GM12878 (cell line): ENCODE data around the gene PPP1R1C. TPM values are rescaled to one million over a fixed set of nuclear protein-coding genes. Genes with fewer than 3 reads are reported as not detected.

Source experiments
- ATAC-seq: fragments of 200-7000 bp; cut with Tn5 transposase; 3 replicates; pipeline ENCODE4 v1.9.1; 2020; ENCODE audit warnings: mild to moderate bottlenecking, moderate library complexity
- BruUV-seq: library from RNA; stranded (reverse); fragments of 400-500 nt; replicated peaks from 2 replicates; lab custom pipeline; 2021; lab: Mats Ljungman, UMichigan
- CTCF ChIA-PET: fragments of 300-600 bp; sonication (Branson Sonifier 250); formaldehyde crosslinking; extraction: SDS; loops from one replicate; lab custom pipeline; 2021; ENCODE audit warnings: inconsistent platforms; lab: Yijun Ruan, JAX
- POLR2A ChIA-PET: fragments of 350-600 bp; formaldehyde crosslinking; extraction: SDS; loops from one replicate; lab custom pipeline; 2021; ENCODE audit warnings: inconsistent platforms; lab: Charles Lee
- RAD21 ChIA-PET: fragments of 300-600 bp; sonication (Branson Sonifier 250); formaldehyde crosslinking; loops from one replicate; lab custom pipeline; 2023; ENCODE audit warnings: antibody characterized with exemption; ENCODE audit not compliant: unreplicated experiment; lab: Charles Lee
- SMC1A ChIA-PET: fragments of 300-600 bp; sonication (Branson Sonifier 250); formaldehyde crosslinking; loops from one replicate; lab custom pipeline; 2023; ENCODE audit not compliant: unreplicated experiment, uncharacterized antibody; lab: Charles Lee
- DNase-seq: peaks from one replicate; pipeline ENCODE4 v3.0.0-alpha.2; 2011; ENCODE audit warnings: low read depth, low spot score
- FAIRE-seq: peaks from 3 replicates; lab custom pipeline; 2011; peaks lifted over from hg19 to GRCh38; lab: Jason Lieb, UNC
- H2AFZ ChIP-seq: 2 replicates; pipeline ENCODE4 v1.6.0; 2011; ENCODE audit warnings: low read depth, low read length, control low read depth; ENCODE audit not compliant: control insufficient read depth
- H3K27ac ChIP-seq: 2 replicates; pipeline ENCODE4 v1.5.1; 2011; ENCODE audit warnings: control low read depth; ENCODE audit not compliant: control insufficient read depth, insufficient read depth
- H3K27me3 ChIP-seq, 2 experiments: replicated peaks in 1 of 2; 2 replicates each; pipeline versions ENCODE4 v1.6.0 to v1.6.1; 2011; ENCODE audit warnings: low read length in 1 of 2; ENCODE audit not compliant: control insufficient read depth in 2 of 2, insufficient read depth in 2 of 2
- H3K36me3 ChIP-seq, 2 experiments: 2 replicates each; pipeline ENCODE4 v1.5.1; 2011; ENCODE audit warnings: low read length in 1 of 2; ENCODE audit not compliant: control insufficient read depth in 2 of 2, insufficient read depth in 2 of 2
- H3K4me1 ChIP-seq: 2 replicates; pipeline ENCODE4 v1.6.1; 2011; ENCODE audit warnings: mild to moderate bottlenecking, low read length, moderate library complexity, mixed read lengths; ENCODE audit not compliant: control insufficient read depth, insufficient read depth
- H3K4me2 ChIP-seq: 2 replicates; pipeline ENCODE4 v1.6.0; 2011; ENCODE audit warnings: control low read depth; ENCODE audit not compliant: control insufficient read depth, insufficient read depth
- H3K4me3 ChIP-seq: fragments of 200-600 bp; sonication (generic); 2 replicates; pipeline ENCODE4 v1.5.1; 2016
- H3K79me2 ChIP-seq: 2 replicates; pipeline ENCODE4 v1.6.0; 2011; ENCODE audit warnings: low read length; ENCODE audit not compliant: control insufficient read depth, insufficient read depth
- H3K9ac ChIP-seq: 2 replicates; pipeline ENCODE4 v1.8.0; 2011; ENCODE audit warnings: low read length, control low read depth, mixed read lengths; ENCODE audit not compliant: control insufficient read depth, insufficient read depth
- H3K9me3 ChIP-seq: replicated peaks from 3 replicates; pipeline ENCODE4 v1.5.1; 2011; ENCODE audit warnings: mild to moderate bottlenecking, low read length; ENCODE audit not compliant: control insufficient read depth, insufficient read depth
- H4K20me1 ChIP-seq: 2 replicates; pipeline ENCODE4 v1.6.0; 2011; ENCODE audit not compliant: control insufficient read depth, insufficient read depth
- BCL11A ChIP-seq: IDR thresholded peaks from 2 replicates; pipeline ENCODE4 v1.6.1; 2011; ENCODE audit warnings: low read depth, low read length
- CBX5 ChIP-seq: sonication (generic); IDR thresholded peaks from 2 replicates; pipeline ENCODE4 v1.6.1; 2016; ENCODE audit warnings: low read depth, moderate library complexity, mild to moderate bottlenecking, inconsistent platforms
- EED ChIP-seq: sonication (generic); IDR thresholded peaks from 2 replicates; pipeline ENCODE4 v1.6.1; 2016; ENCODE audit warnings: antibody characterized with exemption, low read depth
- NR2C1 ChIP-seq: fragments of 450-650 bp; IDR thresholded peaks from 2 replicates; pipeline ENCODE4 v1.6.1; 2017; ENCODE audit warnings: antibody characterized with exemption, mild to moderate bottlenecking, moderate library complexity
- RBBP5 ChIP-seq: fragments of 200-600 bp; sonication (generic); conservative IDR thresholded peaks from 2 replicates; pipeline ENCODE4 v1.6.1; 2016
- SRF ChIP-seq, 2 experiments: IDR thresholded peaks; 2 replicates each; pipeline ENCODE4 v1.6.1; 2011; ENCODE audit warnings: low read depth in 2 of 2, low read length in 2 of 2, mild to moderate bottlenecking in 1 of 2, moderate library complexity in 1 of 2
- STAT3 ChIP-seq: IDR thresholded peaks from 2 replicates; pipeline ENCODE4 v1.6.1; 2011; ENCODE audit warnings: low read depth, low read length, improper control_type of control experiment
- ZNF217 ChIP-seq: fragments of 450-650 bp; IDR thresholded peaks from 2 replicates; pipeline ENCODE4 v1.6.1; 2017; ENCODE audit warnings: antibody characterized with exemption, mild to moderate bottlenecking
- ZNF384 ChIP-seq: IDR thresholded peaks from 2 replicates; pipeline ENCODE4 v1.6.1; 2012; ENCODE audit warnings: low read depth, mild to moderate bottlenecking, low read length, improper control_type of control experiment, borderline replicate concordance
- ZSCAN29 ChIP-seq: fragments of 450-650 bp; IDR thresholded peaks from 2 replicates; pipeline ENCODE4 v1.6.1; 2017; ENCODE audit warnings: mild to moderate bottlenecking, moderate library complexity
- WGBS: methylation state at CpG from one replicate; pipeline ENCODE4 v1.1.6; 2016; ENCODE audit warnings: low lambda C conversion rate; ENCODE audit not compliant: insufficient replicate concordance, insufficient coverage; ENCODE audit errors: missing lambda C conversion rate; 5-methylcytosine and 5-hydroxymethylcytosine counted together
- in situ Hi-C: fragments of 300-500 bp; cut with MboI; formaldehyde crosslinking; loops from 9 replicates; pipeline ENCODE4 v1.14.3; 2018; ENCODE audit warnings: mixed read lengths
- intact Hi-C: fragments of 100-400 bp; cut with micrococcal nuclease; formaldehyde crosslinking; loops from one replicate; pipeline ENCODE4 v1.14.2; 2022; ENCODE audit not compliant: unreplicated experiment
- polyA plus RNA-seq, 11 experiments: library from polyadenylated mRNA; depleted of rRNA in 4 of 11; unstranded in 6 of 11; stranded (reverse) in 5 of 11; fragments of >200 nt; fragmentation: Nextera tagmentation in 4 of 11; fragmentation: Illumina TruSeq in 1 of 11; extraction: Ambion mirVana in 4 of 11; extraction: Trizol in 1 of 11; gene quantifications; 1 replicate in 1 of 11; 2 replicates in 10 of 11; pipeline versions ENCODE4 v1.2.1 to v1.2.3, GENCODE V29; 2011 to 2016; ENCODE audit warnings: inconsistent platforms in 2 of 11, missing spikeins in 2 of 11, low read depth in 1 of 11
- total RNA-seq, 4 experiments: library from RNA; depleted of rRNA in 3 of 4; stranded (reverse); fragments of >200 nt in 3 of 4; fragmentation: Illumina TruSeq in 1 of 4; extraction: Trizol in 1 of 4; gene quantifications; 2 replicates each; pipeline versions ENCODE4 v1.2.1 to v1.2.3, GENCODE V29; 2013 to 2021
- TF ChIP-seq, protein P1 (sequence below): fragments of 450-650 bp; IDR thresholded peaks from 2 replicates; pipeline ENCODE4 v1.6.1; 2017; ENCODE audit warnings: mild to moderate bottlenecking, low read depth, inconsistent platforms; ENCODE audit not compliant: poor library complexity, severe bottlenecking
- TF ChIP-seq, protein P2 (sequence below): IDR thresholded peaks from 2 replicates; pipeline ENCODE4 v1.6.1; 2012; ENCODE audit warnings: improper control_type of control experiment, low read depth, low read length; ENCODE audit not compliant: insufficient replicate concordance
- TF ChIP-seq, protein P3 (sequence below): fragments of 450-650 bp; IDR thresholded peaks from 2 replicates; pipeline ENCODE4 v1.6.1; 2017; ENCODE audit warnings: mild to moderate bottlenecking

PPP1R1C gene
- total and polyA plus RNA-seq, 10 of the 15 experiments (the other 5 are each of a cell fraction or from before 2014, with no cell fraction given) = 0.11 TPM; not detected in 9

DNA sequence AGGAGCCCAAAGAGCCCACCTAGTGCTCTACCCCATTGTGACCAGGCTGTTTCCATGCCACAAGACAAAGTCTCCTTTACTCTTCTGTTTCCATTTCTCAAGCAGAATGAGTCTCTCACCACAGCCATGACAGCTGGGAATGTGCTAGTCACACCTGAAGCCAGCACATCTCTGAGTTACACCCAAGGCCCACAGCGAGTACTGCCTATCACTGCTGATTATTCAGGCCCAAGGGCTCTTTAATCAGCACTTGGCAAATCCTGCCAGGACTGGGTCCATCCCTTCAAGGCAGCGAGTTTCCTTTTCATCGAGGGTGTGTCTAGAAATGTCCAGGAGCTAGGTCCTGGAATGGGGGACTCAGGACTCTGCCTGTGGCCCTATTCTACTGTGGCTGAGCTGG is 14.6 kb upstream of the PPP1R1C start (continued):
- TF ChIP-seq CBX5 (no peak), RBBP5 (no peak), EED (no peak), STAT3 (no peak)
- TF ChIP-seq, protein P1, sequence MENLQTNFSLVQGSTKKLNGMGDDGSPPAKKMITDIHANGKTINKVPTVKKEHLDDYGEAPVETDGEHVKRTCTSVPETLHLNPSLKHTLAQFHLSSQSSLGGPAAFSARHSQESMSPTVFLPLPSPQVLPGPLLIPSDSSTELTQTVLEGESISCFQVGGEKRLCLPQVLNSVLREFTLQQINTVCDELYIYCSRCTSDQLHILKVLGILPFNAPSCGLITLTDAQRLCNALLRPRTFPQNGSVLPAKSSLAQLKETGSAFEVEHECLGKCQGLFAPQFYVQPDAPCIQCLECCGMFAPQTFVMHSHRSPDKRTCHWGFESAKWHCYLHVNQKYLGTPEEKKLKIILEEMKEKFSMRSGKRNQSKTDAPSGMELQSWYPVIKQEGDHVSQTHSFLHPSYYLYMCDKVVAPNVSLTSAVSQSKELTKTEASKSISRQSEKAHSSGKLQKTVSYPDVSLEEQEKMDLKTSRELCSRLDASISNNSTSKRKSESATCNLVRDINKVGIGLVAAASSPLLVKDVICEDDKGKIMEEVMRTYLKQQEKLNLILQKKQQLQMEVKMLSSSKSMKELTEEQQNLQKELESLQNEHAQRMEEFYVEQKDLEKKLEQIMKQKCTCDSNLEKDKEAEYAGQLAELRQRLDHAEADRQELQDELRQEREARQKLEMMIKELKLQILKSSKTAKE = no peak

DNA sequence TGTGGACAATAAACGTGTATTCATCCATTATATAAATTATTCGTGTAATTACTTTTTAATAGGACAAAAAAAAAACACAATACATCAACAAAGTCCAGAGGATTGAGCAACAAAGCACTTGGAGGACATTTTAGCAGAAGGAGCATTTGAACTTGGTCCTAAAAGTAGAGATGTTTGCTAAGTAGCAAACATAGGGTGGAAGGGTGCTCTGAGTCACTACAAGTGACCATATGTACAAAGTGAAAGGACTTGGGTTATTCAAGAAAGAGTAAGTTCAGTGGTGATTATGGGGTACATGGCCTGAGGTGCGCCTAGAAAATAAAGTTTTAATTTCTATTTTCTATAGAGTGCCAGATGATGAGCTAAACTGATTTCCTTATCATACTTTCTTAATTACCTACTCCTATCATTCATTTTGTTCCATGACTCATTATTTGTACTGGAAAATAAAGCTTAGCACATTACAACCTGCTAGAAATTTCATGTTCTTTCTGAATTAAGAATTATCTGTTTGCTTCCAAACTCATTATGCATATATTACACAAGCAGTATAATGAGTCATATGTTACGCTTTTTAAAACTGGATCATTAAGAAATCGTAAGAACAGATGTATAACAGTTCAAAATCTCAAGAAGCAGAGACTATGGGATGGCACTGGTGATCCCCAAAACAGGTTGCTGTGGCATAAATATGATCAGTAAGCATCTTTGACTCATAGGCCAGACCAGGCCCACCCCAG is 13.1 kb upstream of the PPP1R1C start:
- intact Hi-C loops = loop anchor here (10.0 kb wide), 1 partner anchor 682 kb away; no protein-coding TSS in a partner anchor
- ChIA-PET POLR2A (no interaction called here), CTCF (interaction anchor here (1.0 kb wide), 1 partner anchor 260 kb away, joined by 4 read pairs; no protein-coding TSS in a partner anchor), RAD21 (interaction anchor here (1.0 kb wide), 1 partner anchor 230 kb away, joined by 3 read pairs; no protein-coding TSS in a partner anchor), SMC1A (interaction anchor here (0.9 kb wide), 1 partner anchor 11 kb away, joined by 3 read pairs; no protein-coding TSS in a partner anchor)
- Histone ChIP-seq H3K9ac (no peak overlapping the region), H3K4me3 (no peak overlapping the region), H3K27me3 (no peaks in the 10 kb centered on the region), H3K79me2 (no peaks in the 10 kb centered on the region), H4K20me1 (no peaks in the 10 kb centered on the region), H3K4me2 (no peak overlapping the region), H3K9me3 (no peaks in the 10 kb centered on the region), H3K36me3 (no peaks in the 10 kb centered on the region), H3K27ac (no peak overlapping the region), H3K4me1 (no peaks in the 10 kb centered on the region), H2AFZ (no peak overlapping the region)
- 38% methylated on average over 5 of the region's 5 CpGs for WGBS
- ATAC-seq (no peak), FAIRE-seq (no peak), DNase-seq (no peak)
- in situ Hi-C loops = no loop called here
- BruUV-seq = no TSS peak
- TF ChIP-seq, protein P2, sequence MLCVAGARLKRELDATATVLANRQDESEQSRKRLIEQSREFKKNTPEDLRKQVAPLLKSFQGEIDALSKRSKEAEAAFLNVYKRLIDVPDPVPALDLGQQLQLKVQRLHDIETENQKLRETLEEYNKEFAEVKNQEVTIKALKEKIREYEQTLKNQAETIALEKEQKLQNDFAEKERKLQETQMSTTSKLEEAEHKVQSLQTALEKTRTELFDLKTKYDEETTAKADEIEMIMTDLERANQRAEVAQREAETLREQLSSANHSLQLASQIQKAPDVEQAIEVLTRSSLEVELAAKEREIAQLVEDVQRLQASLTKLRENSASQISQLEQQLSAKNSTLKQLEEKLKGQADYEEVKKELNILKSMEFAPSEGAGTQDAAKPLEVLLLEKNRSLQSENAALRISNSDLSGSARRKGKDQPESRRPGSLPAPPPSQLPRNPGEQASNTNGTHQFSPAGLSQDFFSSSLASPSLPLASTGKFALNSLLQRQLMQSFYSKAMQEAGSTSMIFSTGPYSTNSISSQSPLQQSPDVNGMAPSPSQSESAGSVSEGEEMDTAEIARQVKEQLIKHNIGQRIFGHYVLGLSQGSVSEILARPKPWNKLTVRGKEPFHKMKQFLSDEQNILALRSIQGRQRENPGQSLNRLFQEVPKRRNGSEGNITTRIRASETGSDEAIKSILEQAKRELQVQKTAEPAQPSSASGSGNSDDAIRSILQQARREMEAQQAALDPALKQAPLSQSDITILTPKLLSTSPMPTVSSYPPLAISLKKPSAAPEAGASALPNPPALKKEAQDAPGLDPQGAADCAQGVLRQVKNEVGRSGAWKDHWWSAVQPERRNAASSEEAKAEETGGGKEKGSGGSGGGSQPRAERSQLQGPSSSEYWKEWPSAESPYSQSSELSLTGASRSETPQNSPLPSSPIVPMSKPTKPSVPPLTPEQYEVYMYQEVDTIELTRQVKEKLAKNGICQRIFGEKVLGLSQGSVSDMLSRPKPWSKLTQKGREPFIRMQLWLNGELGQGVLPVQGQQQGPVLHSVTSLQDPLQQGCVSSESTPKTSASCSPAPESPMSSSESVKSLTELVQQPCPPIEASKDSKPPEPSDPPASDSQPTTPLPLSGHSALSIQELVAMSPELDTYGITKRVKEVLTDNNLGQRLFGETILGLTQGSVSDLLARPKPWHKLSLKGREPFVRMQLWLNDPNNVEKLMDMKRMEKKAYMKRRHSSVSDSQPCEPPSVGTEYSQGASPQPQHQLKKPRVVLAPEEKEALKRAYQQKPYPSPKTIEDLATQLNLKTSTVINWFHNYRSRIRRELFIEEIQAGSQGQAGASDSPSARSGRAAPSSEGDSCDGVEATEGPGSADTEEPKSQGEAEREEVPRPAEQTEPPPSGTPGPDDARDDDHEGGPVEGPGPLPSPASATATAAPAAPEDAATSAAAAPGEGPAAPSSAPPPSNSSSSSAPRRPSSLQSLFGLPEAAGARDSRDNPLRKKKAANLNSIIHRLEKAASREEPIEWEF = no peak
- TF ChIP-seq ZNF384 (no peak), BCL11A (no peak), ZSCAN29 (no peak), SRF (IDR thresholded peaks at IDR 0.05; ENCODE audit: low read depth in 2 of 2, low read length in 2 of 2) (no peak), ZNF217 (no peak), NR2C1 (no peak)
- TF ChIP-seq, protein P3, sequence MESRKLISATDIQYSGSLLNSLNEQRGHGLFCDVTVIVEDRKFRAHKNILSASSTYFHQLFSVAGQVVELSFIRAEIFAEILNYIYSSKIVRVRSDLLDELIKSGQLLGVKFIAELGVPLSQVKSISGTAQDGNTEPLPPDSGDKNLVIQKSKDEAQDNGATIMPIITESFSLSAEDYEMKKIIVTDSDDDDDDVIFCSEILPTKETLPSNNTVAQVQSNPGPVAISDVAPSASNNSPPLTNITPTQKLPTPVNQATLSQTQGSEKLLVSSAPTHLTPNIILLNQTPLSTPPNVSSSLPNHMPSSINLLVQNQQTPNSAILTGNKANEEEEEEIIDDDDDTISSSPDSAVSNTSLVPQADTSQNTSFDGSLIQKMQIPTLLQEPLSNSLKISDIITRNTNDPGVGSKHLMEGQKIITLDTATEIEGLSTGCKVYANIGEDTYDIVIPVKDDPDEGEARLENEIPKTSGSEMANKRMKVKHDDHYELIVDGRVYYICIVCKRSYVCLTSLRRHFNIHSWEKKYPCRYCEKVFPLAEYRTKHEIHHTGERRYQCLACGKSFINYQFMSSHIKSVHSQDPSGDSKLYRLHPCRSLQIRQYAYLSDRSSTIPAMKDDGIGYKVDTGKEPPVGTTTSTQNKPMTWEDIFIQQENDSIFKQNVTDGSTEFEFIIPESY = no peak
